ENCODE results near the gene KRTAP17-1. TPM values are rescaled to one million over a fixed set of nuclear protein-coding genes. Genes with fewer than 3 reads are reported as not detected.
"Not testable (repeated sequence)": the region's sequence is repeated elsewhere in the genome, so short reads cannot be mapped to it uniquely, and the experiment has no call there.

KRTAP17-1 gene
- total RNA-seq, 1 donor from 2014 or later: not detected

GRCh38 chr17:41351177-41351576, 35.7 kb upstream of the KRTAP17-1 start:
- Mint-ChIP-seq H3K27me3 (ENCODE audit: low read depth) (peaks cover 32% of the 10 kb centered on the region), H3K36me3 (ENCODE audit: low read depth) (no peaks in the 10 kb centered on the region), H3K9me3 (peaks cover 5% of the 10 kb centered on the region), H3K4me1 (no peaks in the 10 kb centered on the region), H3K4me3 (no peak overlapping the region), H3K27ac (ENCODE audit: unreplicated experiment) (no peak overlapping the region)
- DNase-seq (ENCODE audit: low read depth, low spot score): no peak
- TF ChIP-seq CTCF (conservative IDR thresholded peaks at IDR 0.05): no peak

GRCh38 chr17:41350381-41350878, 34.9 kb upstream of the KRTAP17-1 start, which contains the start of gene KRT33A:
Gene KRT33A (minus strand): TSS chr17:41350828. CDS start chr17:41350767, 61 bp downstream.
- peaks cover 31% of the 10 kb centered on the region for H3K27me3 Mint-ChIP-seq (ENCODE audit: low read depth)
- not testable (repeated sequence) for H3K4me3 Mint-ChIP-seq; H3K4me1 Mint-ChIP-seq; DNase-seq (ENCODE audit: low read depth, low spot score); H3K9me3 Mint-ChIP-seq; H3K36me3 Mint-ChIP-seq (ENCODE audit: low read depth); H3K27ac Mint-ChIP-seq (ENCODE audit: unreplicated experiment)

GRCh38 chr17:41347869-41348760, 32.6 kb upstream of the KRTAP17-1 start:
- Mint-ChIP-seq H3K9me3 (peaks cover 12% of the 10 kb centered on the region), H3K36me3 (ENCODE audit: low read depth) (peaks cover 3% of the 10 kb centered on the region), H3K4me1 (peaks cover 3% of the 10 kb centered on the region), H3K27ac (ENCODE audit: unreplicated experiment) (no peak overlapping the region), H3K4me3 (no peak overlapping the region), H3K27me3 (ENCODE audit: low read depth) (peaks cover 19% of the 10 kb centered on the region)
- DNase-seq (ENCODE audit: low read depth, low spot score): no peak
- TF ChIP-seq CTCF (conservative IDR thresholded peaks at IDR 0.05): no peak

GRCh38 chr17:41346421-41346820, 30.9 kb upstream of the KRTAP17-1 start:
- not testable (repeated sequence) for DNase-seq (ENCODE audit: low read depth, low spot score); H3K4me3 Mint-ChIP-seq; H3K27me3 Mint-ChIP-seq (ENCODE audit: low read depth); H3K27ac Mint-ChIP-seq (ENCODE audit: unreplicated experiment)
- Mint-ChIP-seq H3K4me1 (peaks cover 10% of the 10 kb centered on the region), H3K36me3 (ENCODE audit: low read depth) (peaks cover 12% of the 10 kb centered on the region), H3K9me3 (peaks cover 13% of the 10 kb centered on the region)

- H3K4me3 Mint-ChIP-seq: no peak overlapping the region
- no peaks in the 10 kb centered on the region for H3K27me3 Mint-ChIP-seq (ENCODE audit: low read depth)
- H3K36me3 Mint-ChIP-seq (ENCODE audit: low read depth): peaks cover 12% of the 10 kb centered on the region
- H3K4me1 Mint-ChIP-seq: peaks cover 14% of the 10 kb centered on the region
- no peak for DNase-seq (ENCODE audit: low read depth, low spot score)
- H3K9me3 Mint-ChIP-seq: peaks cover 13% of the 10 kb centered on the region
- no peak for TF ChIP-seq CTCF (conservative IDR thresholded peaks at IDR 0.05)
- no peak overlapping the region for H3K27ac Mint-ChIP-seq (ENCODE audit: unreplicated experiment)
These were observed 30.5 kb upstream of the KRTAP17-1 start for GRCh38 chr17:41345992-41346391.

GRCh38 chr17:41343029-41343428, 27.5 kb upstream of the KRTAP17-1 start:
- Mint-ChIP-seq H3K9me3 (peaks cover 10% of the 10 kb centered on the region), H3K27ac (ENCODE audit: unreplicated experiment) (peak overlapping the region; percentile 45), H3K36me3 (ENCODE audit: low read depth) (peaks cover 12% of the 10 kb centered on the region), H3K4me3 (no peak overlapping the region), H3K27me3 (ENCODE audit: low read depth) (no peaks in the 10 kb centered on the region), H3K4me1 (peaks cover 25% of the 10 kb centered on the region)
- no peak for DNase-seq (ENCODE audit: low read depth, low spot score)
- no peak for TF ChIP-seq CTCF (conservative IDR thresholded peaks at IDR 0.05)

Measured in neural crest cell (in vitro differentiated cells).